HepG2 (cell line): ENCODE data around the gene NLRP6. TPM values are rescaled to one million over a fixed set of nuclear protein-coding genes. Genes with fewer than 3 reads are reported as not detected.

ENCODE experiments used
- BRD4 ChIP-seq: sonication (generic); formaldehyde crosslinking; IDR thresholded peaks from 2 replicates; pipeline ENCODE4 v1.4.0; 2020; ENCODE audit warnings: missing genetic modification reagents
- NFYC ChIP-seq: IDR thresholded peaks from 2 replicates; pipeline ENCODE4 v1.6.1; 2016; ENCODE audit warnings: missing genetic modification reagents, missing compliant biosample characterization
- POGZ ChIP-seq: sonication (generic); formaldehyde crosslinking; IDR thresholded peaks from 2 replicates; pipeline ENCODE4 v1.4.0; 2020; ENCODE audit warnings: mild to moderate bottlenecking, missing genetic modification reagents
- SRSF4 ChIP-seq: fragments of 200-400 bp; formaldehyde crosslinking; IDR thresholded peaks from one replicate; pipeline ENCODE4 v1.6.1; 2018; ENCODE audit warnings: mild to moderate bottlenecking, low read depth, low read length, moderate library complexity; ENCODE audit not compliant: poor library complexity, severe bottlenecking
- TAF15 ChIP-seq: fragments of 200-400 bp; formaldehyde crosslinking; IDR thresholded peaks from one replicate; pipeline ENCODE4 v1.6.1; 2018; ENCODE audit warnings: mild to moderate bottlenecking, low read depth, low read length; ENCODE audit not compliant: poor library complexity, severe bottlenecking
- ZBTB3 ChIP-seq: sonication (generic); formaldehyde crosslinking; IDR thresholded peaks from 2 replicates; pipeline ENCODE4 v1.4.0; 2020; ENCODE audit warnings: low read depth, mild to moderate bottlenecking, moderate library complexity, missing genetic modification reagents, borderline replicate concordance
- ZBTB8A ChIP-seq: sonication (generic); formaldehyde crosslinking; IDR thresholded peaks from 2 replicates; pipeline ENCODE4 v1.4.0; 2020; ENCODE audit warnings: mild to moderate bottlenecking, low read depth, missing genetic modification reagents, borderline replicate concordance
- ZFP36L1 ChIP-seq: sonication (generic); formaldehyde crosslinking; IDR thresholded peaks from 2 replicates; pipeline ENCODE4 v1.8.0; 2022; ENCODE audit warnings: mild to moderate bottlenecking, missing genetic modification reagents, moderate library complexity
- ZNF460 ChIP-seq: sonication (generic); formaldehyde crosslinking; IDR thresholded peaks from 2 replicates; pipeline ENCODE4 v1.5.1; 2020; ENCODE audit warnings: missing genetic modification reagents, mild to moderate bottlenecking, borderline replicate concordance
- ZNF605 ChIP-seq: sonication (generic); formaldehyde crosslinking; IDR thresholded peaks from 2 replicates; pipeline ENCODE4 v1.8.0; 2022; ENCODE audit warnings: mild to moderate bottlenecking, missing genetic modification reagents
- ZNF615 ChIP-seq: sonication (generic); formaldehyde crosslinking; IDR thresholded peaks from 2 replicates; pipeline ENCODE4 v1.5.0; 2020; ENCODE audit warnings: mild to moderate bottlenecking, missing genetic modification reagents, borderline replicate concordance
- ZSCAN9 ChIP-seq: IDR thresholded peaks from 2 replicates; pipeline ENCODE4 v1.6.1; 2016; ENCODE audit warnings: borderline replicate concordance
- polyA plus RNA-seq, 8 experiments: library from polyadenylated mRNA; depleted of rRNA in 3 of 8; stranded (reverse) in 7 of 8; unstranded in 1 of 8; fragments of >200 nt; fragmentation: Illumina TruSeq in 4 of 8; extraction: Trizol in 4 of 8; gene quantifications; 2 replicates each; pipeline versions ENCODE4 v1.2.1 to v1.2.3, GENCODE V29; 2011 to 2016; ENCODE audit warnings: low read depth in 4 of 8, missing spikeins in 1 of 8, mixed read lengths in 1 of 8; ENCODE audit not compliant: insufficient read depth in 1 of 8
- total RNA-seq, 5 experiments: library from RNA; depleted of rRNA; stranded (reverse); fragments of >200 nt; fragmentation: Illumina TruSeq; extraction: Trizol; gene quantifications; 2 replicates each; pipeline ENCODE4 v1.2.3, GENCODE V29; 2016; ENCODE audit warnings: low read depth in 1 of 5
- TF ChIP-seq, protein P1 (sequence below): sonication (generic); formaldehyde crosslinking; IDR thresholded peaks from 2 replicates; pipeline ENCODE4 v1.9.0; 2022; ENCODE audit warnings: missing genetic modification reagents, mild to moderate bottlenecking, borderline replicate concordance
- TF ChIP-seq, protein P2 (sequence below): sonication (generic); formaldehyde crosslinking; IDR thresholded peaks from 2 replicates; pipeline ENCODE4 v1.4.0; 2020; ENCODE audit warnings: low read depth, mild to moderate bottlenecking, missing genetic modification reagents
- TF ChIP-seq, protein P3 (sequence below): sonication (generic); formaldehyde crosslinking; IDR thresholded peaks from 2 replicates; pipeline ENCODE4 v1.4.0; 2020; ENCODE audit warnings: missing genetic modification reagents, borderline replicate concordance
- TF ChIP-seq, protein P4 (sequence below): sonication (generic); formaldehyde crosslinking; IDR thresholded peaks from 2 replicates; pipeline ENCODE4 v1.4.0; 2020; ENCODE audit warnings: missing genetic modification reagents, mild to moderate bottlenecking, borderline replicate concordance
- TF ChIP-seq, protein P5 (sequence below): IDR thresholded peaks from 2 replicates; pipeline ENCODE4 v1.6.1; 2016; ENCODE audit warnings: control low read depth

NLRP6 gene
- total and polyA plus RNA-seq, 2 of the 13 experiments (the other 11 are each of a cell fraction or from before 2014, with no cell fraction given), result not detected

DNA sequence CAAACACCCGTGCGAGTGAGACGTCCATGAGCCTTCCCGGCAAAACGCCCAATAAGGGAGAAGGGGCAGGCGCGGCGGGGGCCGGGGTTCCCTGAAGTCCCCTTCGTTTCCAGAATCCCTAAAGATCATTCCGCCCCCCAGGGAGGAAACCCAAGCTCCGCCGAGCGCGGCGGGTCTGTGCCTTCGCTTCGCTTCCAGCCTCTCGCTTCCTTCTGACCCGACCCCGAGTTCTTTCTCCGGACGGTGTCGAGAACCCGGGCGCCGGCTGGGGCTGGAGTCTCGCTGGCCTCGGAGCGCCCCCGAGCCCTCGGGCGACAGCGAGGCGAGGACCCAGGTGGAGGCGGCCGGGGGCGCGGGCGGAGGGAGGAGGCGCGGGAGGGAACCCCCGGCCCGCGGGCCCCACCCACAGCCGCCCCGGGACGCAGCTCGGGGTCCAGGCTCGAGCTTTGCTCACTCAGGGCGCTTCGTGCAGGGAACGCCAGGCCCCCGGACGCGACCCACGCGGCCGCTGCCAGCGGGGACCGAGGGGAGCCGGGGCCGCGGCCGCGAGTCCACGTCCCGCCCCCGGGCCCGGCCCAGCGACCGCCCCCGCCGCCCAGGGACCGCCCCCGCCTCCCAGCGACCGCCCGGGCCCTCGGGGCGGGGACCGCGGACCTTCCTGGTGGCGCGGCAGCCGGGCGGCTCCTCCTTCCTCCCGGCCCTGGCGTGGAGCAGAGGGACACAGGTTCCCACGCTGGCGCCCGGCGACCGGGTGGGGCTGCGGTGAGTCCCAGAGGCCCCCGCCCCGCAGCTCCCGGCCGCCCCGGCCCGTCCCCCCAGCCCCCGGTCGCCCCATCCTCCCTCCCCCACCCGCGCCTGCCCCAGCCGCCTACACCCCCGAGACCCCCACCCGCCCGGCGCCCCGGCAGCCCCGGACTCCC, 10.5 kb downstream of the NLRP6 start, which contains the start of gene PGGHG (continued):
- no peak for TF ChIP-seq SRSF4
- TF ChIP-seq TAF15, result no peak
- TF ChIP-seq ZSCAN9 (CRISPR knock-in tag), result no peak
- no peak for TF ChIP-seq ZNF615 (CRISPR knock-in tag)
- TF ChIP-seq, protein P1, sequence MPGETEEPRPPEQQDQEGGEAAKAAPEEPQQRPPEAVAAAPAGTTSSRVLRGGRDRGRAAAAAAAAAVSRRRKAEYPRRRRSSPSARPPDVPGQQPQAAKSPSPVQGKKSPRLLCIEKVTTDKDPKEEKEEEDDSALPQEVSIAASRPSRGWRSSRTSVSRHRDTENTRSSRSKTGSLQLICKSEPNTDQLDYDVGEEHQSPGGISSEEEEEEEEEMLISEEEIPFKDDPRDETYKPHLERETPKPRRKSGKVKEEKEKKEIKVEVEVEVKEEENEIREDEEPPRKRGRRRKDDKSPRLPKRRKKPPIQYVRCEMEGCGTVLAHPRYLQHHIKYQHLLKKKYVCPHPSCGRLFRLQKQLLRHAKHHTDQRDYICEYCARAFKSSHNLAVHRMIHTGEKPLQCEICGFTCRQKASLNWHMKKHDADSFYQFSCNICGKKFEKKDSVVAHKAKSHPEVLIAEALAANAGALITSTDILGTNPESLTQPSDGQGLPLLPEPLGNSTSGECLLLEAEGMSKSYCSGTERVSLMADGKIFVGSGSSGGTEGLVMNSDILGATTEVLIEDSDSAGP (CRISPR knock-in tag), result peak; percentile 35; the same call in 1 of the 2 replicates
- TF ChIP-seq, protein P2, sequence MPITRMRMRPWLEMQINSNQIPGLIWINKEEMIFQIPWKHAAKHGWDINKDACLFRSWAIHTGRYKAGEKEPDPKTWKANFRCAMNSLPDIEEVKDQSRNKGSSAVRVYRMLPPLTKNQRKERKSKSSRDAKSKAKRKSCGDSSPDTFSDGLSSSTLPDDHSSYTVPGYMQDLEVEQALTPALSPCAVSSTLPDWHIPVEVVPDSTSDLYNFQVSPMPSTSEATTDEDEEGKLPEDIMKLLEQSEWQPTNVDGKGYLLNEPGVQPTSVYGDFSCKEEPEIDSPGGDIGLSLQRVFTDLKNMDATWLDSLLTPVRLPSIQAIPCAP (CRISPR knock-in tag), result no peak
- TF ChIP-seq ZFP36L1, result 0 out of 2 replicates have a peak, but pooled peaks have one; percentile 24
- TF ChIP-seq, protein P3, sequence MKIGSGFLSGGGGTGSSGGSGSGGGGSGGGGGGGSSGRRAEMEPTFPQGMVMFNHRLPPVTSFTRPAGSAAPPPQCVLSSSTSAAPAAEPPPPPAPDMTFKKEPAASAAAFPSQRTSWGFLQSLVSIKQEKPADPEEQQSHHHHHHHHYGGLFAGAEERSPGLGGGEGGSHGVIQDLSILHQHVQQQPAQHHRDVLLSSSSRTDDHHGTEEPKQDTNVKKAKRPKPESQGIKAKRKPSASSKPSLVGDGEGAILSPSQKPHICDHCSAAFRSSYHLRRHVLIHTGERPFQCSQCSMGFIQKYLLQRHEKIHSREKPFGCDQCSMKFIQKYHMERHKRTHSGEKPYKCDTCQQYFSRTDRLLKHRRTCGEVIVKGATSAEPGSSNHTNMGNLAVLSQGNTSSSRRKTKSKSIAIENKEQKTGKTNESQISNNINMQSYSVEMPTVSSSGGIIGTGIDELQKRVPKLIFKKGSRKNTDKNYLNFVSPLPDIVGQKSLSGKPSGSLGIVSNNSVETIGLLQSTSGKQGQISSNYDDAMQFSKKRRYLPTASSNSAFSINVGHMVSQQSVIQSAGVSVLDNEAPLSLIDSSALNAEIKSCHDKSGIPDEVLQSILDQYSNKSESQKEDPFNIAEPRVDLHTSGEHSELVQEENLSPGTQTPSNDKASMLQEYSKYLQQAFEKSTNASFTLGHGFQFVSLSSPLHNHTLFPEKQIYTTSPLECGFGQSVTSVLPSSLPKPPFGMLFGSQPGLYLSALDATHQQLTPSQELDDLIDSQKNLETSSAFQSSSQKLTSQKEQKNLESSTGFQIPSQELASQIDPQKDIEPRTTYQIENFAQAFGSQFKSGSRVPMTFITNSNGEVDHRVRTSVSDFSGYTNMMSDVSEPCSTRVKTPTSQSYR (CRISPR knock-in tag), result no peak
- TF ChIP-seq, protein P4, sequence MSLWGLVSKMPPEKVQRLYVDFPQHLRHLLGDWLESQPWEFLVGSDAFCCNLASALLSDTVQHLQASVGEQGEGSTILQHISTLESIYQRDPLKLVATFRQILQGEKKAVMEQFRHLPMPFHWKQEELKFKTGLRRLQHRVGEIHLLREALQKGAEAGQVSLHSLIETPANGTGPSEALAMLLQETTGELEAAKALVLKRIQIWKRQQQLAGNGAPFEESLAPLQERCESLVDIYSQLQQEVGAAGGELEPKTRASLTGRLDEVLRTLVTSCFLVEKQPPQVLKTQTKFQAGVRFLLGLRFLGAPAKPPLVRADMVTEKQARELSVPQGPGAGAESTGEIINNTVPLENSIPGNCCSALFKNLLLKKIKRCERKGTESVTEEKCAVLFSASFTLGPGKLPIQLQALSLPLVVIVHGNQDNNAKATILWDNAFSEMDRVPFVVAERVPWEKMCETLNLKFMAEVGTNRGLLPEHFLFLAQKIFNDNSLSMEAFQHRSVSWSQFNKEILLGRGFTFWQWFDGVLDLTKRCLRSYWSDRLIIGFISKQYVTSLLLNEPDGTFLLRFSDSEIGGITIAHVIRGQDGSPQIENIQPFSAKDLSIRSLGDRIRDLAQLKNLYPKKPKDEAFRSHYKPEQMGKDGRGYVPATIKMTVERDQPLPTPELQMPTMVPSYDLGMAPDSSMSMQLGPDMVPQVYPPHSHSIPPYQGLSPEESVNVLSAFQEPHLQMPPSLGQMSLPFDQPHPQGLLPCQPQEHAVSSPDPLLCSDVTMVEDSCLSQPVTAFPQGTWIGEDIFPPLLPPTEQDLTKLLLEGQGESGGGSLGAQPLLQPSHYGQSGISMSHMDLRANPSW, result no peak
- TF ChIP-seq ZNF605, result 0 out of 2 replicates have a peak, but pooled peaks have one; percentile 39
- no peak for TF ChIP-seq ZBTB3 (CRISPR knock-in tag)
- TF ChIP-seq BRD4 (CRISPR knock-in tag), result no peak
- TF ChIP-seq, protein P5, sequence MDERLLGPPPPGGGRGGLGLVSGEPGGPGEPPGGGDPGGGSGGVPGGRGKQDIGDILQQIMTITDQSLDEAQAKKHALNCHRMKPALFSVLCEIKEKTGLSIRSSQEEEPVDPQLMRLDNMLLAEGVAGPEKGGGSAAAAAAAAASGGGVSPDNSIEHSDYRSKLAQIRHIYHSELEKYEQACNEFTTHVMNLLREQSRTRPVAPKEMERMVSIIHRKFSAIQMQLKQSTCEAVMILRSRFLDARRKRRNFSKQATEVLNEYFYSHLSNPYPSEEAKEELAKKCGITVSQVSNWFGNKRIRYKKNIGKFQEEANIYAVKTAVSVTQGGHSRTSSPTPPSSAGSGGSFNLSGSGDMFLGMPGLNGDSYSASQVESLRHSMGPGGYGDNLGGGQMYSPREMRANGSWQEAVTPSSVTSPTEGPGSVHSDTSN (CRISPR knock-in tag), result no peak
- no peak for TF ChIP-seq ZBTB8A
- TF ChIP-seq ZNF460, result no peak
- no peak for TF ChIP-seq NFYC (CRISPR knock-in tag)
- TF ChIP-seq POGZ, result no peak
